ENCODE results near the gene TMEM165. TPM values are rescaled to one million over a fixed set of nuclear protein-coding genes. Genes with fewer than 3 reads are reported as not detected.

The TMEM165 gene
- total and polyA plus RNA-seq, 2 donors (not counting 3 experiments of a cell fraction or from before 2014, with no cell fraction given), result 144 to 177 TPM

DNA sequence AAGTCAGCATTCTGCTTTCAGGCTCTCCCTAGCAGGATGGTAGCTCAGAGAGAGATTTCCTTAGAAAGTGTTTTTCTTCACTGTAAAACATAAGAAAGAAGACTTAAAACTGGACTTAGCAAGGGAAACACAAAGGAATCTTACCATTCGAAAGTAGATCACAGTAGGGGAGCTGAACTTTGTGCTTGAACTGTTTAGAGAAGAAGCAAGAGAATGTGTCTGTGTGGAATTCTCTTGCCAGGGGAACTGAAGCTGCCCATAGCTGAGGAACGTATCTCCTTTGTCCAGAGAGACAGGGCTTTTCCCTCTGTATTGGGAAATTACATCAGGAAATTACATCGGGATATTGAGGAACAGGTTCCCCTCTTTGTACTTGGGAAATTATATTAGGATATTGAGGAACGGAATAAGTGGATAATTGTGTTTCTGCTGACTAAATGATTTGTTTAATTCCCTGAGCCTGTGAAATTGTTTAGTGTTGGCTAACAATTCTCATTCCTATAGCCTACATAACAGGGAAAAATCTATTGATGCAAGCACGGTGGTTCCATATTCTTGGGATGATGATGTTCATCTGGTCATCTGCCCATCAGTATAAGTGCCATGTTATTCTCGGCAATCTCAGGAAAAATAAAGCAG lies 28.6 kb upstream of the TMEM165 start:
- Histone ChIP-seq H3K79me2 (ENCODE audit: control insufficient read depth, insufficient read depth, low read length) (no peaks in the 10 kb centered on the region), H3K4me1 (ENCODE audit: control insufficient read depth, extremely low read depth, insufficient read depth, low read length) (peaks cover 10% of the 10 kb centered on the region), H3K27me3 (ENCODE audit: control insufficient read depth in 2 of 2, insufficient read depth in 2 of 2, low read length in 2 of 2) (no peaks in the 10 kb centered on the region), H3K27ac (ENCODE audit: insufficient read depth, low read depth, low read length) (no peak overlapping the region), H2AFZ (ENCODE audit: low read depth, low read length) (no peak overlapping the region), H3K36me3 (ENCODE audit: control insufficient read depth in 2 of 2, extremely low read depth in 1 of 2, insufficient read depth in 2 of 2, low read length in 2 of 2) (no peaks in the 10 kb centered on the region), H3K4me3 (replicated peaks in 1 of 3; ENCODE audit: insufficient read depth in 1 of 3, low read depth in 1 of 3, low read length in 3 of 3) (no peak overlapping the region), H3K9ac (replicated peaks; ENCODE audit: extremely low read depth, insufficient read depth, low read length) (no peak overlapping the region), H3K9me3 (replicated peaks; ENCODE audit: control insufficient read depth, insufficient read depth, low read length) (no peaks in the 10 kb centered on the region), H4K20me1 (replicated peaks; ENCODE audit: control insufficient read depth, extremely low read depth, insufficient read depth, low read length) (no peaks in the 10 kb centered on the region), H3K9me1 (replicated peaks; ENCODE audit: control insufficient read depth, extremely low read depth, insufficient read depth, low read length) (no peaks in the 10 kb centered on the region), H3K4me2 (ENCODE audit: insufficient read depth, low read length) (no peak overlapping the region)
- intact Hi-C loops (cut with micrococcal nuclease), result no loop called here
- no peak for DNase-seq (ENCODE audit: low read depth, low spot score)
- dilution Hi-C loops (cut with MboI; ENCODE audit: extremely low pct_ligation_motif_present, low sequenced_read_pairs), result no loop called here
- FAIRE-seq, result no peak
- no peak for TF ChIP-seq JUN (IDR thresholded peaks at IDR 0.05; ENCODE audit: borderline replicate concordance, insufficient read depth, insufficient read length, low read depth)
- TF ChIP-seq, protein P1, sequence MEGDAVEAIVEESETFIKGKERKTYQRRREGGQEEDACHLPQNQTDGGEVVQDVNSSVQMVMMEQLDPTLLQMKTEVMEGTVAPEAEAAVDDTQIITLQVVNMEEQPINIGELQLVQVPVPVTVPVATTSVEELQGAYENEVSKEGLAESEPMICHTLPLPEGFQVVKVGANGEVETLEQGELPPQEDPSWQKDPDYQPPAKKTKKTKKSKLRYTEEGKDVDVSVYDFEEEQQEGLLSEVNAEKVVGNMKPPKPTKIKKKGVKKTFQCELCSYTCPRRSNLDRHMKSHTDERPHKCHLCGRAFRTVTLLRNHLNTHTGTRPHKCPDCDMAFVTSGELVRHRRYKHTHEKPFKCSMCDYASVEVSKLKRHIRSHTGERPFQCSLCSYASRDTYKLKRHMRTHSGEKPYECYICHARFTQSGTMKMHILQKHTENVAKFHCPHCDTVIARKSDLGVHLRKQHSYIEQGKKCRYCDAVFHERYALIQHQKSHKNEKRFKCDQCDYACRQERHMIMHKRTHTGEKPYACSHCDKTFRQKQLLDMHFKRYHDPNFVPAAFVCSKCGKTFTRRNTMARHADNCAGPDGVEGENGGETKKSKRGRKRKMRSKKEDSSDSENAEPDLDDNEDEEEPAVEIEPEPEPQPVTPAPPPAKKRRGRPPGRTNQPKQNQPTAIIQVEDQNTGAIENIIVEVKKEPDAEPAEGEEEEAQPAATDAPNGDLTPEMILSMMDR (IDR thresholded peaks at IDR 0.05; ENCODE audit: extremely low read depth in 1 of 2, insufficient read depth in 1 of 2, low read depth in 1 of 2, low read length in 2 of 2), result no peak
- TF ChIP-seq FOS (IDR thresholded peaks at IDR 0.05; ENCODE audit: borderline replicate concordance, insufficient read depth, low read length), result no peak
- no peak for TF ChIP-seq GATA2 (IDR thresholded peaks at IDR 0.05; ENCODE audit: insufficient read depth, insufficient read length, low read depth, low read length)
- TF ChIP-seq EZH2 (IDR thresholded peaks at IDR 0.05; ENCODE audit: borderline replicate concordance, low read depth, low read length, severe bottlenecking), result no peak
- TF ChIP-seq MYC (IDR thresholded peaks at IDR 0.05; ENCODE audit: low read depth, low read length), result no peak
- no peak for TF ChIP-seq POLR2AphosphoS5 (IDR thresholded peaks at IDR 0.05; ENCODE audit: insufficient read depth, low read depth, low read length)
- TF ChIP-seq, protein P2, sequence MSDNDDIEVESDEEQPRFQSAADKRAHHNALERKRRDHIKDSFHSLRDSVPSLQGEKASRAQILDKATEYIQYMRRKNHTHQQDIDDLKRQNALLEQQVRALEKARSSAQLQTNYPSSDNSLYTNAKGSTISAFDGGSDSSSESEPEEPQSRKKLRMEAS (IDR thresholded peaks at IDR 0.05; ENCODE audit: insufficient read depth, insufficient read length), result no peak
- no peak for TF ChIP-seq POLR2A (IDR thresholded peaks at IDR 0.05; ENCODE audit: low read depth, low read length)
- ChIA-PET CTCF (no interaction called here), POLR2A (no interaction called here)
- BruUV-seq (replicated peaks), result no TSS peak

Measured in endothelial cell of umbilical vein (primary cell).